Parathyroid adenoma (tissue), 2 donors: ENCODE data around the gene DDRGK1.
"Not testable (repeated sequence)": the region's sequence is repeated elsewhere in the genome, so short reads cannot be mapped to it uniquely, and the experiment has no call there.

Experiments used
- H2AFZ ChIP-seq: fragments of 300-600 bp; sonication (generic); one replicate; pipeline ENCODE4 v1.7.0; 2017; ENCODE audit warnings: antibody characterized with exemption, mild to moderate bottlenecking
- H3K27ac ChIP-seq: fragments of 300-600 bp; sonication (generic); one replicate; pipeline ENCODE4 v1.7.0; 2017
- H3K27me3 ChIP-seq: fragments of 300-600 bp; sonication (generic); one replicate; pipeline ENCODE4 v1.7.0; 2017; ENCODE audit warnings: low read length; ENCODE audit not compliant: control insufficient read depth, insufficient read depth
- H3K36me3 ChIP-seq: fragments of 300-600 bp; sonication (generic); one replicate; pipeline ENCODE4 v1.7.0; 2017; ENCODE audit warnings: low read length; ENCODE audit not compliant: control insufficient read depth, insufficient read depth
- H3K4me1 ChIP-seq: fragments of 300-600 bp; sonication (generic); one replicate; pipeline ENCODE4 v1.7.0; 2017; ENCODE audit warnings: control low read depth
- H3K4me2 ChIP-seq: fragments of 300-600 bp; sonication (generic); one replicate; pipeline ENCODE4 v1.7.0; 2017; ENCODE audit warnings: low read length
- H3K4me3 ChIP-seq: fragments of 300-600 bp; sonication (generic); one replicate; pipeline ENCODE4 v1.7.0; 2017; ENCODE audit warnings: low read depth, low read length
- H3K79me2 ChIP-seq: fragments of 300-600 bp; sonication (generic); one replicate; pipeline ENCODE4 v1.7.0; 2017; ENCODE audit warnings: control low read depth
- H3K9ac ChIP-seq: fragments of 300-600 bp; sonication (generic); one replicate; pipeline ENCODE4 v1.7.0; 2017; ENCODE audit warnings: mild to moderate bottlenecking
- H3K9me3 ChIP-seq: fragments of 300-600 bp; sonication (generic); one replicate; pipeline ENCODE4 v1.7.0; 2017; ENCODE audit warnings: low read length; ENCODE audit not compliant: control insufficient read depth
- TF ChIP-seq, protein P1 (sequence below): fragments of 300-600 bp; sonication (generic); IDR thresholded peaks from one replicate; pipeline ENCODE4 v1.7.0; 2017; ENCODE audit warnings: antibody characterized with exemption, mild to moderate bottlenecking
- donor health status: primary hyperparathyroidism.

The DDRGK1 gene

DNA sequence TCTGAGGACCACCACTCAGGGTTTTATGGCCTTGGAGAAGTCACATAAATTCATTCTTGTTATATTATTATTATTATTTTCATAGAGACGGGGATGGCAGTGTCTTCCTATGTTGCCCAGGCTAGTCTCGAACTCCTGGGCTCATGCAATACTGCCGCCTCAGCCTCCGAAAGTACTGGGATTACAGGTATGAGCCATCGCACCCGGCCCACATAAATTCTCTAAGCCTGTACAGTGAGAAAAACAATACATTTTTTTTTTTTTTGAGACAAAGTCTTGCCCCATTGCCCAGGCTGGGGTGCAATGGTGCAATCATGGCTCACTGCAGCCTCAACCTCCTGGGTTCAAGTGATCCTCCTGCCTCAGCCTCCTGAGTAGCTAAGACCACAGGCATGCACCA lies 44.1 kb downstream of the DDRGK1 start:
- Histone ChIP-seq H3K4me1 (peaks cover 21% of the 10 kb centered on the region), H3K9me3 (no peaks in the 10 kb centered on the region), H3K27ac (no peak overlapping the region), H3K4me2 (no peak overlapping the region), H3K36me3 (no peaks in the 10 kb centered on the region), H3K79me2 (peaks cover 38% of the 10 kb centered on the region), H3K27me3 (no peaks in the 10 kb centered on the region), H2AFZ (no peak overlapping the region), H3K4me3 (peak overlapping the region; percentile 96), H3K9ac (no peak overlapping the region)
- TF ChIP-seq, protein P1, sequence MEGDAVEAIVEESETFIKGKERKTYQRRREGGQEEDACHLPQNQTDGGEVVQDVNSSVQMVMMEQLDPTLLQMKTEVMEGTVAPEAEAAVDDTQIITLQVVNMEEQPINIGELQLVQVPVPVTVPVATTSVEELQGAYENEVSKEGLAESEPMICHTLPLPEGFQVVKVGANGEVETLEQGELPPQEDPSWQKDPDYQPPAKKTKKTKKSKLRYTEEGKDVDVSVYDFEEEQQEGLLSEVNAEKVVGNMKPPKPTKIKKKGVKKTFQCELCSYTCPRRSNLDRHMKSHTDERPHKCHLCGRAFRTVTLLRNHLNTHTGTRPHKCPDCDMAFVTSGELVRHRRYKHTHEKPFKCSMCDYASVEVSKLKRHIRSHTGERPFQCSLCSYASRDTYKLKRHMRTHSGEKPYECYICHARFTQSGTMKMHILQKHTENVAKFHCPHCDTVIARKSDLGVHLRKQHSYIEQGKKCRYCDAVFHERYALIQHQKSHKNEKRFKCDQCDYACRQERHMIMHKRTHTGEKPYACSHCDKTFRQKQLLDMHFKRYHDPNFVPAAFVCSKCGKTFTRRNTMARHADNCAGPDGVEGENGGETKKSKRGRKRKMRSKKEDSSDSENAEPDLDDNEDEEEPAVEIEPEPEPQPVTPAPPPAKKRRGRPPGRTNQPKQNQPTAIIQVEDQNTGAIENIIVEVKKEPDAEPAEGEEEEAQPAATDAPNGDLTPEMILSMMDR = no peak

DNA sequence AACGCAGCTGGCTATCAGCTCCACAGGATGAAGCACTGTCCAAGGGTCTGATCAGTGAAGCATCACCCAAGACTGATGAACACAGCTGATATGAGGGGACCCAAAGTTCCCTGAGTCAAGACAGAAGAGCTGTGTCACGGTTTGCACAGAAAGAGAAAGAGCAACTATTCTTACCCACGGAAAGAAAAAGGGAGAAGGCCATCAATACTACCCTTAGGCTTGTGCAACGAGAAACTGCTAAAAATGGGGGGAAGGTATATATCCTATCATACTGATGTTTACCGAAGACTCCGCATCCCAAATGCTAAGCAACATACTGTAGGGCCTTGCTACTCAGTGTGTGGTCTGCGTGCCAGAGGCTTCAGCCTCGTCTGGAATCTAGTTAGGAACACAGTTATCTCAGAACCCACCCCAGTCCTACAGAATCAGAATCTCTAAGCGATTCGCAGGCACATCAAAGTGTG lies 45.5 kb downstream of the DDRGK1 start:
- Histone ChIP-seq H3K4me1 (peaks cover 21% of the 10 kb centered on the region), H3K79me2 (peaks cover 44% of the 10 kb centered on the region), H3K4me2 (peak overlapping the region; percentile 91), H2AFZ (peak overlapping the region; percentile 84), H3K4me3 (peak overlapping the region; percentile 96), H3K27me3 (no peaks in the 10 kb centered on the region), H3K9ac (peak overlapping the region; percentile 85), H3K9me3 (no peaks in the 10 kb centered on the region), H3K27ac (peak overlapping the region; percentile 64), H3K36me3 (no peaks in the 10 kb centered on the region)
- TF ChIP-seq, protein P1 = no peak

DNA sequence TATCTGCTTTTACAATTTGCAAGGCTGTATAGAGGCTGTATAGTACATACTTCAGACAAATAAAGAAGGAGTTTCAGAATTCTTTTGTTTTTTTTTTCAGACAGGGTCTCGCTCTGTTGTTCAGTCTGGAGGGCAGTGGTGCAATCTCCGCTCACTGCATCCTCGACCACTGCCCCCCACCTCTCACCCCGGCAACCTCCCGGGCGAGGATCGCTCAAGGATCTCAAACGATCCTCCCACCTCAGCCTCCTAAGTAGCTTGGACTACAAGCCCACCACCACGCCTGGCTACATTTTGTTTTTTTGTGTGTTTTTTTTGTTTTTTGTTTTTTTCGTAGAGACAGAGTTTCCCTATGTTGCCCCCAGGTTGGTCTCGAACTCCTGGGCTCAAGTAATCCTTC lies 46.7 kb downstream of the DDRGK1 start:
- Histone ChIP-seq H3K27me3 (no peaks in the 10 kb centered on the region), H3K4me3 (no peak overlapping the region), H3K79me2 (peaks cover 45% of the 10 kb centered on the region), H3K27ac (no peak overlapping the region), H3K36me3 (no peaks in the 10 kb centered on the region), H3K9ac (no peak overlapping the region), H2AFZ (no peak overlapping the region), H3K9me3 (no peaks in the 10 kb centered on the region), H3K4me1 (peaks cover 19% of the 10 kb centered on the region), H3K4me2 (peak overlapping the region; percentile 43)
- TF ChIP-seq, protein P1 = no peak

DNA sequence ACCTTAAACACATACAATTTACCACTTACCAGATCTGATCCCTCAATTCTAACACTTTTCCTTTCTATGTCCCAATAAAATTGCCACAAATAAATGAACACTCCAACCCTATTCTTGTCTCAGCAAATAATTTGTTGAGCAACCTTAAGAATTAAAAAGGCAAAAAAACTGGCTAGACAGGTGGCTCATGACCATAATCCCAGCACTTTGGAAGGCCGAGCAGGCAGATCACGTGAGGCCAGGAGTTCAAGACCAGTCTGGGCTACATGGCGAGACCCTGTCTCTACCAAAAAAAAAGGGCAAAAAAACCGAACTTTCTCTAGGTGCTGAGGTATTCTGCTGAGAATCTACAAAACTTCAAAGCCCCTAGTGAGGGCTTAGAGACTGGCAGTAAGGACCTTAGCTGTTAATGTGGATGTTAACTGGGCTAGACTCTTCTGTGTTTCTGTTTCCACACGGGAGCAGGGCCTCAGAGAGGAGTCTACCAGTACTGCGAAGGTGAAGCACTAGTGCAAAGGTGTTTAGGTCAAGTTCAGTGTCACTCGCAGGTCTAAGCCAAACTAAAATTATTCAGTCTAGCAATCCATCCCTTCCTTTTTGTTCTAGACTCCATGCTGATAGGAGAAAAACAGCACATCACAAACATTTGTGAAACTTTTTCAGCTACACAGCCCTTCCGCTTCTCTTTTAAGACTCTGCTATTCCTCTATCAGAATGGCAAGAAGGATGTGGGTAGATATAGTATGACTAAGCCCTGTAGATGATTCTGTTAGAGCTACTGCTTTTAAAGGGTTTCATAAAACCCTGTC lies 47.5 kb downstream of the DDRGK1 start:
- no peaks in the 10 kb centered on the region for H3K27me3 ChIP-seq
- H3K79me2 ChIP-seq = peaks cover 51% of the 10 kb centered on the region
- H3K4me3 ChIP-seq = no peak overlapping the region
- peak overlapping the region; percentile 43 for H3K4me2 ChIP-seq
- no peak overlapping the region for H3K9ac ChIP-seq
- H2AFZ ChIP-seq = no peak overlapping the region
- H3K27ac ChIP-seq = no peak overlapping the region
- H3K4me1 ChIP-seq = peaks cover 15% of the 10 kb centered on the region
- TF ChIP-seq, protein P1 = no peak
- no peaks in the 10 kb centered on the region for H3K9me3 ChIP-seq
- H3K36me3 ChIP-seq = no peaks in the 10 kb centered on the region

DNA sequence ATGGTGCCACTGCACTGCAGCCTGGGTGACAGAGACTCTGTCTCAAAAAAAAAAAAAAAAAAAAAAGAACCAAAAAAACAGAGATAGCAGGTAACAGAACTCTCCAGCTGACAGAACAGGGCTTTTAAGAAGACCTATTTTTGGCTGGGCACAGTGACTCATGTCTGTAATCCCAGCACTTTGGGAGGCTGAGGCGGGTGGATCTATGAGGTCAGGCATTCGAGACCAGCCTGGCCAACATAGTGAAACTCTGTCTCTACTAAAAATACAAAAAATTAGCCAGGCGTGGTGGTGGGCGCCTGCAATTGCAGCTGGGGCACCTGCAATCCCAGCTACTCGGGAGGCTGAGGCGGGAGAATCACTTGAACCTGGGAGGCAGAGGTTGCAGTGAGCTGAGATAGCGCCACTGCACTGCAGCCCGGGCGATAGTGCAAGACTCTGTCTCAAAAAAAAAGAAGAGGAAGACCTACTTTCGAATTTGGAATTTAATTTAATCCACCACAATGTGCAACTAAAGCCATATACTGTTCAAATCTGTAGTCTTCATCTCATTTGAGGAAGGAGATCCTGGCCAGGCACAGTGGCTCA lies 52.3 kb downstream of the DDRGK1 start:
- H3K4me2 ChIP-seq, H3K9ac ChIP-seq, H3K27ac ChIP-seq, H3K4me3 ChIP-seq, H3K36me3 ChIP-seq, H2AFZ ChIP-seq, H3K9me3 ChIP-seq, H3K27me3 ChIP-seq: not testable (repeated sequence)
- peaks cover 39% of the 10 kb centered on the region for H3K79me2 ChIP-seq
- peaks cover 21% of the 10 kb centered on the region for H3K4me1 ChIP-seq
